HG03571 (cell line): ENCODE data around the gene CPNE8.
"Not testable (repeated sequence)": the region's sequence is repeated elsewhere in the genome, so short reads cannot be mapped to it uniquely, and the experiment has no call there.

Source experiments
- ATAC-seq: cut with Tn5 transposase; IDR thresholded peaks from one replicate; pipeline ENCODE4 v1.9.1; 2021; ENCODE audit not compliant: unreplicated experiment

Gene CPNE8

DNA sequence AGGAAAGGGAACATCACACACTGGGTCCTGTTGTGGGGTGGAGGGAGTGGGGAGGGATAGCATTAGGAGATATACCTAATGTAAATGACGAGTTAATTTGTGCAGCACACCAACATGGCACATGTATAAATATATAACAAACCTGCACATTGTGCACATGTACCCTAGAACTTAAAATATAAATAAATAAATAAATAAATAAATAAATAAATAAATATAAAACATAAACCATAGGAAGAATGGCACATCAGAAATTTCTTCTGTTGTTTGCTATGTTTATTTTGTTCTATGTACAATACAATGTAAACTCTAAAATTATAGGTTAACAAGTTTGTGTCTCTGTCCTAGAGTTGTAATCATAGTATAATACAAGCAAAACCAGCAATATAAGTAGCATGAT, 162.9 kb downstream of the CPNE8 start:
- not testable (repeated sequence) for ATAC-seq

DNA sequence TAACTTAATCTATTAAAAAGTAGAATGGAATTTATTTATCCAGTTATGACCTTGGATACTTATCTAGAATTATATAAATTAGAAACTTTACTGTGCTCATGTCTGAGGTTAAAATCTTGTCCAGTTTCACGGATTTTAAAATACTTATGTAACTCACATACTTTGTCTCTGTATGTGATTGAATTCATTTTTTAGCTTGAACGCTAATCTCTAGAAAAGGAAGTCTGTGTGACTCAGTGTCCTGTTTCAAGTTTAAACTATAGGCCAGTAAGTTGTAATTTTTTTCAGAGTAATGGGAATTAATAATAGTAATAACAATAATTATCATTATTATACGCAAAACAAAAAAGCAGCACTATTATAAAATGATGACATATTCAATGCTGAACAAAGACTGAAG, 168.6 kb downstream of the CPNE8 start:
- no peak for ATAC-seq

DNA sequence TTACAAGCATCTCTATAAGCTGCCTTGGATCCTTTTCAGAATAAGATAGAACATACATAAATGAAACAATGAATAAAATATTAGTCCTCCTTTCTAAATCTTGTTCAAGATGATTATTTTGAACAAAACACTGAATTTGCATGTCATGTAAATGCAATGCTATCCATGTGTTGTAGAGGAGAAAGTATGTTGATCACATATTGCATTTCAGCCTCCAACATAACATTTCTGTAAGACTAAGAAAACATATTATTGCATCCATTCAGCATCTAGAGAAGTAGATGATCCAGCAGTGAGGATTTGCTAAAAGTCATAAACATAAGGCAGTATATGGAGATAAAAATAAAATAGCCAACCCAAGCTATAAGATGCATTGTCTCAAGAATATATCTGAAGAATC, 172.6 kb downstream of the CPNE8 start:
- no peak for ATAC-seq

DNA sequence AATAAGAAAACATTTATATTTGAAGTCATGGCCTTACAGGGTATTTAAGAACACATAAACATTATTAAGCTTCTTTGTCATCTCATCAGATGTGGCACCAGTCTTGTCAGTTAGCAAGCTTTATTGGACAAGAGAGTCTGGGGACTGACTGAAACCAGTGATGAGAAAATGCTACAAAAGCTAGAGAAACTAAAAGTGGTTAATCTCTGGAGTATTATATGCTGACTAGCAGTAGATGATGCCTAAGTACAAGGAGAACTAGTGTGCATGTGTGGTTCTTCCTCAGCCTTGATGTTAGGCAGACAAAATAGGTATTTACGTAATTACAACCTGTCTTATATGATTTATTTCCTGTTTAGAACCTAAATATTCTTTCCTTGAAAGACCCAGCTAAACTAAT, 176.5 kb downstream of the CPNE8 start:
- no peak for ATAC-seq

DNA sequence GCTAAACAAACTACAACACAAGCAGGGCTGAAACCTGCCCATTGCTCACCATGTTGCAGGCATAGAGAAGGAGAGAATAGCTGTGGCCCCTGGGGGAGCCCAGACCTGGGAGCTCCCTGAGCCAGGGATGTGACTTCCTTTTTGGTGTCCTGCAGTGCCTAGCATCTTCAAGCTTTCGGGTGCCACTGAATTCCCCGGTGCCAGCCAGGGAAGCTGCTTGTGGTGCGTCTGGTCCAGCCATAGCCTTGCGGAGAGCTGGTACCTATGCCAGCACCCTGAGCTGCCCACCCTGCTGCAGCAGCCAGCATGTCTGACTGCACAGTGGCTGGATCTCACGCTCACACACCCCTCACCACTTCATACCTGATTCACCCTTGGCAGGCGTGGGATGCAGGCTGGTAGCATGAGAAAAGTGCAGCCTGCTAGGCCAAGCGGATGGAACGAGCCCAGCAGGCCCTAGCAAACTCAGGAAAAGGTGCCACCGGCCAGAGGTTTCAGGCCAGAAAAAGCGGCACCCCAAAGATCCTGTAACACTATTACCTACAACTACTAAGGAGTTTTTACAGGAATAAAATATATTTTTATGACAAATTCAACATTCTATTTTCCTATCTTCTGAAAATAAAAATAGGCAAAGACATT, 183.7 kb downstream of the CPNE8 start:
- no peak for ATAC-seq

DNA sequence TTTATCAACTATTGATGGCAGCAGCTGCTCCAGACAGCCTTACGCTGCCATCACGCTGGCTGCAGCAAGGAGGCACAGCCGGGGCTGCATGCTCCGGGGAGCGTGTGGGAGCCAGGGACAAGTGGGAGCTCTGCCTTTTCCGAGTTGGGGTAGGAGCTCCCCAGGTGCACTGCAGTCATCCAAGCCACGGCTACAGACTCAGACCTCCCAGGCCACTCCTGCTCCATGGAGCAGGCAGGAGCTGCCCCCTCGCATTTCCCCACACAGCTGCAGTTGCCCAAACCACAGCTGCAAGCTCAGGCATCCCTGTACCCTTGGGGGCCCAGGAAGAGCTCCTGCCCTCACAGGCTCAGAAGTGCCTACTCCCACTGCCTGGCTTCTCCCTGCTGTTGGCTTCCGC, 184.7 kb downstream of the CPNE8 start:
- ATAC-seq = no peak

DNA sequence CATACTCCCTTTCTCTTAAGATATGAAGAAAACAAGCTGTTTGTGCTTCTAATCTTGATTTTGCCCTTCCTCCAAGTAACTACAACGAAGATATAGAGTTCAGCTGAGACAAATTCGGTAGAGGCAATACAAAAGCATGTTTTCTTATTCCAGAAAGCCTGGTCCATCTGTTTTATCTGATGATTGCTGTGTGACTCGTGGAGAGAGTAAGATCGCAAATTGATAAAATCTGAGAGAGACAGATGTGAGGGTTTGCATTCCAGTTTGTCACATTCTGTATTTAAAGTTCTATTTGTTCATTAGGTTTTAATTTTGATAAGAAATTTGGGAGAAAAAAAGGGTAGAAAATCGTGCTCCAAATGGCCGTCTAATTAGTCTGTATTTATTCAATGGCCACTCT, 192.1 kb downstream of the CPNE8 start:
- no peak for ATAC-seq

DNA sequence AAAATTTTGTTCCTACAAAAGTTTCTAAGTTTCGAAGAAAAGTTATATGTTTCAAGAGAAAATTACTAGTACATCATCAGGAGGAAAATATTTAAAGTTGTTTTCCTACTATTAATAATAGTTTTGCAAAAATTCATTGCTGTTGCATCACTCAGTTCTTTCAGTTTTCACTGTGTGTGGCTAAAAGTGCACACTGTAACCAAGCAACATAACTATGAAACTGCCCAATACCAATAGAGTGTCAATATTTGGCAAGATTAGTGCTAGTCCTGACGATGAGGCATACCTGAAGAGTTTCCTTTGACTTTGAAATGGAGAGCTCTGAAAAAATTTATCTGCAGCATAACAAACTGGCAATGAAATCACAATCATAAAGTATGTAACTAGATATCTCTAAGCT, 194.3 kb downstream of the CPNE8 start:
- ATAC-seq = peak; percentile 63

DNA sequence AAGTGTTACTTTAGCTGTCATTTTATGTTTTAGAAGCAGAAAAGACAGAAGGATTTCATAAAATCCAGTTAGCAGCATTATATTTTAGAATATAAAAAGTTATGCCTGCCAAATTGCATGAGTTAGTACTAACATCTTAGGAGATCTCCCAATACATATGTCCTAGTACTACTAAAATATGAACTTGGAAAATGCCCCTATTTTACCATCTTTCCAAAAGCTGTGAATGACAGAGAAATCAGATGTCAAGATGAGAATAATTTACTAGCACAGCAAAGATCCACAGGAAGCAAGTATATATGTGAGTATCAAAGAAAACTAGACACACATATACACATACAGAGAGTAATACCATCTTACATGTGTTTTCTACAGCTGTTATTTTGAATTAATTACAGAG, 196.9 kb downstream of the CPNE8 start:
- no peak for ATAC-seq

DNA sequence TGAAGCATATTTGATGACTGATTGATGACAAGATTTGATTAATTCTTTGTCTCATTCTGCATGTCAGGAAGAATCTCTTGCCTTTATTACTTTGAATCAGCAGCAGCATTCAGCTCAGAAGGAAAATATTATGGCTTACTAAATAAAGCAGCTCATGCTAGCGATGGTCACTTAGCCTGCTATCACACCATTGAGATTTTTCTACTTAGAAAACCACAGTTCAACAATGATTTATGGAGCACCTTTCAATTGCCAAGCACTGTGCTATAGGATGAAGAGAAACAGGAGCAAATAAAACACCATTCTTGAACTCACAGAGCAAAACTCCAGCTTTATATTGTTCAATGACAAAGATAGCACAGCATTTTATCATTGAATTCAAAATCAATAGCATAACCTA, 197.7 kb downstream of the CPNE8 start:
- no peak for ATAC-seq

DNA sequence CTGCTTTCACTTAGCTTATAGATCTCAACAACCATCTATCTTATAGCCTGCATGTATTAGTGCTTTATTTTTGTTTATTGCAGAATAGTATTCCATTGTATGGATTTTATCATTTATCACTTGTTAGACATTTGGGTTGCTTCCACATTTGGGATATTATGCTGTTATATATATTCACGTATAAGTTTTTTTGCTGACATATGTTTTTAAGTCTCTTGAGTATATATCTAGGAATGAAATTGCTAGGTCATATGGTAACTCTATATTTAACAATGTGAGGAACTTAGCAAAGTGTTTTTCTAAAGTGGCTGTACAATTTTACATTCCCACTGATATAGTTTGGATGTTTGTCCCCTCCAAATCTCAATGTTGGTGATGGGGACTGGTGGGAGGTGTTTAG, 208.1 kb downstream of the CPNE8 start:
- ATAC-seq = no peak

DNA sequence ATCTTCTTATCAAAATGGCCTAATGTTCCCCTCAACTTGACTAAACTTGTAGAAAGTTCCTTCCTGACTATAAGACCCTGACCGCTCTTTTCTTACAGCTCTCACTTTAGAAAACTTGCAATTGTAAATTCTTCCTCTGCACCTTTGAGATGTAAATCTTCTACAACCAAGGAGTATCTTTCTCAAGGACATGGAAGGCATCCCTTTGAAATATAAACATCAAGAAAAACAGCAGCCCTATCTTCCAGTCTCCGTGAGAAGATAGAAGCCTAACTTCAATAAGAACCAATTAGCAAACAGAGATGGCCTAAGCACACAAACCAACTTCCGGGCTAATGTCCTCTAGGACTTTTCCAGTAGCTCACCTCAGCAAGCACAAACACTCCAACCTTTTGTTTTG, 210.3 kb downstream of the CPNE8 start:
- ATAC-seq = no peak

DNA sequence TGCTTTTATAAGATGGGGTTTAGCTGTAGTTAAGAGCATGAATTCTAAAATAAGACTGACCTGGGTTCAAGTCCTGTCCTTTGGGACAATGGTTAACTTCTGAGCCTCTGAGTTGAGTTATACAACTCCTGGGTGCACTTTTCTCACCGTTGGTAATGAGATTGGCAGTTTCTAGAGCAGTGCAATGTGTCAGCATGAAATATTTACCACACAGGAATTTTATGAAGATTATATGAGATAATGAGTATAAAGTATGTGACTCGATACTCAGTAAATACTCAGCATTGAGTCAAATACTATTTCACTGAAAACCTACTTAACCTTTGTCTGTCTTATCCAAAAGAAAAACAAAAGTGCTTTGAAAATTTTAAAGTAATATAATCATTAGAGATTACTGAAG, 214.2 kb downstream of the CPNE8 start:
- no peak for ATAC-seq

DNA sequence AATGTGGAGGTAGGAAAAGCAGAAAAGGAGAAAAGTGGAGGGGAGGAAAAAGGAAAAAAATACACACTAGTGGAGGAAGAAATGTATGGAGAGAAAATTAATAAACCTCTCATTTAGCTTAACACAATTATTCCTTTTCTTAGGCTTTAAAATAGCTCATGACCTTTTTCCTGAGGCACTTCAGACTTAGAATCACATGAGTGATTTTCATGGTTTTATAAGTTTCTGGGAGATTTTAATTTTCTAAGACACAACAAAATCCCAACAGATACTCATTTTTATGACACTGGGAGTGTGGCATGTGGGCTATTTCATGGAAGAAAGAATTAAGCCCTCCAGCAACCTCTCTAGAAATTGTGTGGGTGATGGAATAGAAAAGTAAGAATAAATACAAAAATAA, 214.7 kb downstream of the CPNE8 start:
- no peak for ATAC-seq

DNA sequence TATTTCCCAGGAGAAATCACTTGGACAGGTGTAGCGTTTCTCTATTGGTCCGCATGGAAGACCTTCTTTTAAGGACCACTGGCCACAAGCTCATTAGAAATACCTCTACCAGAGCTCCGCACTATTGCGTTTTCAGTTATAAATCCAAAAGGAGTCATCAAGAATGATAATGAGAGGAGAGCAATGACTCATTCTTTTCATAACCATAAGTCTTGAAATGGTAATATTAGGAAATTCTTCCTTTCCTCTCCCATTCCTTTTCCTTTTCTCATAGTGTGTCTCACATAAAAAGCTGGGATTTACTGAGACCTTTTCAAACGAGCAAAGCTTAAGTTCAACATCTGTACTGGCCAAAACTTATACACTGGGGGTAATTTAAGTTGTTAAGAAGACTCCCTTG, 215.7 kb downstream of the CPNE8 start:
- ATAC-seq = no peak

DNA sequence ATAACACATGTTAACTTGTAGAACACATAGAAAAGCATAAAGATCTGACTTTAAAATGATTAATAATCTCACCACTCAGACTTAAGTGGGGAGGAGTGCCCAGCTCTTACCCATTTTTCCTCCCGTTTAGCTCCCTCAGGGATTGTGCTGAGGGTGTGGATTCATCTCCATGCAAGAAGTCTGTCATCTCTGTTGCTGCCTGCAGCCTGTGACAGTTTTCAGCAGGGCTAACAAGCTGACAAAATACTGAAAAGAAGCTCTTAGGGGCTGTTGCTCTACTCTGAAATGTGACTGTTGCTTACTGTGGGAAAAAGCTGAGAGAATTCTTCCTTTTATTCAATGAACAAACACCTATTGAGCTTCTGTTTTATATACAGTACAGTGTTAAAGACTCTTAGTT, 216.2 kb downstream of the CPNE8 start:
- ATAC-seq = no peak

DNA sequence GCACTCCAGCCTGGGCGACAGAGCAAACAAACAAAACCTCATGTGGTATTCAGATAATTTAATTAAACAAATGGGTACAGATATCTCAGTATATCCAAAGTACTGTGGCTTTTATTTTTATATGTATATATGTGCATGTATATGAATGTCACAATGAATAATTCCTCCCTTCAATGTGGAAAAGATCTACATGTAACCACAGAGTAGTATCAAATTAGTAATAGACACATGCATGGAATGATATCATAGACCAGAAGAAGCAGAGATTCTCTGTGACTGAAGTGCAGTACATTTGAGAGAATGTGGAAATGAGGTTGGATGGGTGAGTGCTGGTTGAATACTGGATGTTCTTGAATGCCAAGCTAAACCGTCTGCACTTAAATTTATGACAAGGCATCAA, 222.9 kb downstream of the CPNE8 start:
- ATAC-seq = no peak

DNA sequence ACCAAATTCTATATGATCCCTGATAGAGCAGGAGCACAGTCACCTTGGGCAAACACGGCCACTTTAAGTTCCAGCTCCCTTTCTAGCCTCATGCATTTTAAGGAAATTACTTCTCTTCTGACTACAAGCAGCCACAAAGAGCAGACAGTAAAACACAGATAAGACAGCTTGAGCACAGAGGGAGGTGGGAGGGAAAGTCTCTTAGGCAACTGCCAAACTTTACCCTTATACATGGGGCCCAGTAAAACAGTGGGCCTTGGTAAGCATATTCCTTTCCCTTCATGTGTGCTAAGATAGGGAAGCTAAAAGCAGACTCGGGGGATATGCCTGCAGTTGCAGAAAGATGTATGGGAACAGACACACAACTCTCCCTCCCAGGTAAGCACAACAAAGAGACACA, 235.9 kb downstream of the CPNE8 start:
- no peak for ATAC-seq

DNA sequence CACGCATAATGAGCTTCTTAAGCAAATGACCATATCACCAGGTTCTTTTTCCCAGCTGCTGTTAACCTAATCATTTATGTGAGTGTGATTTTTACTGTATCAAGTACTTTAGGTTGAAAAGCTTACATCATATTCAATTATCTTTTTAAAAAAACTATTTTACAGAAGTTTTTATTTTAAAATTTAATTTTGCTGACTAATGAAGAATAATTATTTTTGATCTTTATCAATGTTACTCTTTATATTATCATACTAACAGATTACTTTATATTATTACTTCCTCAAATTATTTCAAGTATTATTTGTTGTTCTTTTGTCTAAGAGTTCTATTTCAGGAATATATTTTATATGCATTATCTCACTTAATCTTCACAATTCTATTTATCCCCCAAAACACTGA, 236.3 kb downstream of the CPNE8 start:
- no peak for ATAC-seq

DNA sequence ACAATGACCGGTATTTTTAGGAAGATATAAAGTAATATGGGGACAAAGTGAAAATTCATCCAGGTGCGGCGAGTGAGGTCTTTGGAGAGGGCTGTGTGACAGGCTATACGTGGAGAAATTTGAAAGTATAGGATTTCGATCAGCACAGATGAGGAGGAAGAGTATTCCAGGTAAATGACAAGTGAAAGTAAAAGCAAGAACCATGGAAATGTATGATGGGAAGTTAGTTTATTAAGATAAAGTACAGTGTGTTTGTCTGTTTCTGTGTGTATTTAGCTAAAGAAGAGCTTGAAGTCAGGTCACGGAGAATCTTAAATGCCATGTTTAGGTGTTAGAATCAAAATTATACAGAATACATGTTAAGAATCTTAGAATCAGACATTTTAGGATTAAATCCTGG, 239.0 kb downstream of the CPNE8 start:
- ATAC-seq = no peak

DNA sequence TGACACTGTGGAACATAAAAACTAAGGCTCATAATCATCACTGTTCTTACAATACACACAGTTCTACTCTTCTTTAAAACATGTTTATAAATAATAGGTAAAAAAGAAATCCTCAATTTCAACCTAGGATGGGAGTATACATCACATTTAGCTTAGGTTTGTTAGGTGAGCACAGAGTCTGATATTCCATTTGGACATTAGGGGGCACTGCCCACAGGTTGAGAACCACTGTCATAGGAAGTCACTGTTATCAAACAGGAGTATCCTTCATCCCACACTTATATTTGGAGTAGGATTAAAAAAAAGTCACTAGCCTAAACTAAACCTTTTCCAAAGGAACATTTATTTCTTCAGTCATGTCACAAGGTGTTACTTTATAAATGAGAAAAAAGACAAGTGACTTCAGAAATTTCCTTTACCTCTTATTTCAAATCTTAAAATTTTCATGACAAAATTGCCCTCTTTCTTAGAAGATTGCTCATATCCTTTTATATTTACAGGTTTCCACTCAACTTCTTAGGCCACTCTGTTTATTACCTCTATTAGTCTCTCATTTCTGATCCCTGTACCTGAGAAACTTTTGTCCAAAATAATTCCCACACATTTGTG, 240.6 kb downstream of the CPNE8 start:
- peak; percentile 62 for ATAC-seq

DNA sequence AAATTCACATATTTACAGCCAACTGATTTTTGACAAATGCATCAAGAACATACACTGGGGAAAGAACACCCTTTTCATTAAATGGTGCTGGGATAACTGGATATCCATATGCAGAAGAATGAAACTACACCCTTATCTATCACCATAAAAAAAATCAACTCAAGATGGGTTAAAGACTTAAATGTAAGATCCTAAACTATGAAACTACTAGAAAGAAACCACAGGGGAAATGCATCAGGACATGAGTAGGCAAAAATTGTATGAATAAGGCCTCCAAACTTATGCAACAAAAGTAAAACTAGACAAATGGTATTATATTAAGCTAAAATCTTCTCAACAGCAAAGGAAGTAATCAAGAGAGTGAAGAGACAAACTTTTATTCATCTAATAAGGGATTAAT, 242.6 kb downstream of the CPNE8 start:
- no peak for ATAC-seq

DNA sequence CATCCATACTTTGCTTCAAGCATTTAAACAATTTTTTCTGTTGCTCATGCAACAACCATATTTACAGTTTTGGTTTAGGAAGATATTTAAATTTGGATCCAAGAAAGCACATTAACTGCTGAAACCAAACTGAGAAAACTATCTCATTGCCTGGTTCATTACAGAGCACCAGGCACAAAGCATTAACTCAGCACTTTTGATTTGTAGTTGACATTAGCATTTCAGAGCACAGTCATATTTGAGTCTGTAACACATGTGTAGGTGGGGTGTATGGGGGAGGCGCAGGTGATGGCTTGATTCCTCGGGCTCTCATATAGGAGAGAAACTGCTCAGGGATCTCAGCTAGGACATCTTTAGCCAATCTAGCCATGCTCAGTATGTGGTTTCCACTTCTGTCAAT, 251.7 kb downstream of the CPNE8 start:
- ATAC-seq = no peak
